Smooth muscle cell (in vitro differentiated cells): Measurements from ENCODE around the gene PCNX1. TPM values are rescaled to one million over a fixed set of nuclear protein-coding genes. Genes with fewer than 3 reads are reported as not detected.

ENCODE experiments used
- DNase-seq: peaks from one replicate; lab custom pipeline; 2025; ENCODE audit not compliant: unreplicated experiment; lab: John Stamatoyannopoulos, UW
- H2AFZ ChIP-seq: fragments of 200-600 bp; sonication (generic); 2 replicates; pipeline ENCODE4 v1.6.0; 2016; ENCODE audit warnings: antibody characterized with exemption, low read depth, mild to moderate bottlenecking
- H3F3A ChIP-seq: fragments of 200-600 bp; sonication (generic); 2 replicates; pipeline ENCODE4 v1.6.0; 2017; ENCODE audit warnings: antibody characterized with exemption, low read depth
- H3K27ac ChIP-seq: fragments of 200-600 bp; sonication (generic); 2 replicates; pipeline ENCODE4 v1.5.1; 2016; ENCODE audit warnings: low read depth, mild to moderate bottlenecking
- H3K27me3 ChIP-seq: fragments of 200-600 bp; sonication (generic); 2 replicates; pipeline ENCODE4 v1.6.1; 2016; ENCODE audit warnings: low read depth, mild to moderate bottlenecking
- H3K36me3 ChIP-seq: fragments of 200-600 bp; sonication (generic); 2 replicates; pipeline ENCODE4 v1.5.1; 2016; ENCODE audit warnings: low read depth
- H3K4me1 ChIP-seq: fragments of 200-600 bp; sonication (generic); 2 replicates; pipeline ENCODE4 v1.5.1; 2016; ENCODE audit warnings: low read depth
- H3K4me2 ChIP-seq: fragments of 200-600 bp; sonication (generic); 2 replicates; pipeline ENCODE4 v1.6.0; 2016; ENCODE audit warnings: mild to moderate bottlenecking
- H3K4me3 ChIP-seq: fragments of 200-600 bp; sonication (generic); 2 replicates; pipeline ENCODE4 v1.5.1; 2016; ENCODE audit warnings: mild to moderate bottlenecking
- H3K79me2 ChIP-seq: fragments of 200-600 bp; sonication (generic); 2 replicates; pipeline ENCODE4 v1.6.0; 2016; ENCODE audit warnings: low read depth, mild to moderate bottlenecking
- H3K9ac ChIP-seq: fragments of 200-600 bp; sonication (generic); 2 replicates; pipeline ENCODE4 v1.6.0; 2016; ENCODE audit warnings: low read depth
- H3K9me3 ChIP-seq: fragments of 200-600 bp; sonication (generic); replicated peaks from 2 replicates; pipeline ENCODE4 v1.5.1; 2016; ENCODE audit warnings: low read depth
- H4K20me1 ChIP-seq: fragments of 200-600 bp; sonication (generic); 2 replicates; pipeline ENCODE4 v1.6.0; 2016; ENCODE audit warnings: low read depth
- CTCF ChIP-seq: fragments of 200-600 bp; sonication (generic); IDR thresholded peaks from 2 replicates; pipeline ENCODE4 v1.5.1; 2017; ENCODE audit warnings: borderline replicate concordance, mild to moderate bottlenecking, antibody characterized with exemption; ENCODE audit not compliant: insufficient read depth, poor library complexity, severe bottlenecking
- WGBS: methylation state at CpG from one replicate; pipeline ENCODE4 v1.1.7; 2016; ENCODE audit warnings: low lambda C conversion rate; 5-methylcytosine and 5-hydroxymethylcytosine counted together
- polyA plus RNA-seq: library from polyadenylated mRNA; unstranded; fragments of >200 nt; fragmentation: Nextera tagmentation; extraction: Ambion mirVana; gene quantifications from 2 replicates; pipeline ENCODE4 v1.2.1, GENCODE V29; 2016
- total RNA-seq: library from RNA; depleted of rRNA; stranded (reverse); fragments of >200 nt; gene quantifications from 2 replicates; pipeline ENCODE4 v1.2.3, GENCODE V29; 2014

Gene PCNX1
- total and polyA plus RNA-seq, 2 experiments from 2014 or later: 12.2 to 68.2 TPM

DNA sequence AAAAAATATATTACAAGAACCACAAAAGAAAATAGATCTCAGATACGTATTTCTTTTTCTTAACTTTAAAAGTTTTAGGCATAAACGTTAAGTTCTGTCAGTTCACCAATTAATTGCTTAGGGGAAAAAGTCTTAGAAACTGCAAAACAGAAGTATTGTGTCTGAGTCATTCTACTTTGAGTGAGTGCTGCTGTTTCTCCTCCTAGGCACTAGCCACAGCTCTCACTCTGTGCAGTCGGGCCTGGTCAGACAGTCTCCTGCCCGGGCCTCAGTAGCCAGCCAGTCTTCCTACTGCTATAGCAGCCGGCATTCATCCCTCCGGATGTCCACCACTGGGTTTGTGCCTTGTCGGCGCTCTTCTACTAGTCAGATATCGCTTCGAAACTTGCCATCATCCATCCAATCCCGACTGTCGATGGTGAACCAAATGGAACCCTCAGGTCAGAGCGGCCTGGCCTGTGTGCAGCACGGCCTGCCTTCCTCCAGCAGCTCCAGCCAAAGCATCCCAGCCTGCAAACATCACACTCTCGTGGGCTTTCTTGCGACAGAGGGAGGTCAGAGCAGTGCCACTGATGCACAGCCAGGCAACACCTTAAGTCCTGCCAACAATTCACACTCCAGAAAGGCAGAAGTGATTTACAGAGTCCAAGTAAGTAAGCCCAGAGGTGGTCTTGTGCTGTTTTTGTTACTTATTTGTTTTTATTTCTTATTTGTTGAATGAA lies 201.3 kb downstream of the PCNX1 start:
- no peak for DNase-seq
- Histone ChIP-seq H3K4me1 (no peaks in the 10 kb centered on the region), H3K9ac (no peak overlapping the region), H3K4me3 (no peak overlapping the region), H3F3A (peaks cover 4% of the 10 kb centered on the region), H3K4me2 (no peak overlapping the region), H3K79me2 (peaks cover 6% of the 10 kb centered on the region), H3K27ac (peak overlapping the region; percentile 13), H2AFZ (no peak overlapping the region), H3K9me3 (no peaks in the 10 kb centered on the region), H3K27me3 (no peaks in the 10 kb centered on the region), H4K20me1 (no peaks in the 10 kb centered on the region), H3K36me3 (peaks cover 21% of the 10 kb centered on the region)
- TF ChIP-seq CTCF: no peak
- 86% methylated on average over 16 of the region's 16 CpGs for WGBS

DNA sequence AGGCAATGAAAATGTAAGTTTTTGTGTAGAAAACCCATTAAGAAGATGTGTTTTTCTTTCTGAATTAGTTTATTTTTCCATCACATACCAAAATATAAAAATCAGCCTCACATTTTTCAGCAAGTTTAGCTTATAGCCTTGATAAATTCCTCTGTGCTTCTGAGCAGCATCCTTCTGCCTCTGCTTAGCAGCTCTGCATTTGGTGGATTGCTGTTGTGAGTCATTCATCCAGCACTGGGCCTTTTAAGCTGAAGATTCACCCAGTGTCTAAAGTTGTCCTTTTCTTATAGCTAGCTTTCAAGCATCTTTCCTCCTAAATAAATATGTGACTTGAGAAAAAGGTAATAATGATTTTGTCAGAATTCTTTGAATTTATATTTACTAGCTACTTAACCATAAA lies 206.1 kb downstream of the PCNX1 start:
- H3K36me3 ChIP-seq: peaks cover 16% of the 10 kb centered on the region
- DNase-seq: no peak
- no peak for TF ChIP-seq CTCF
- H3K4me3 ChIP-seq: no peak overlapping the region
- no peak overlapping the region for H3K4me2 ChIP-seq
- H3K9me3 ChIP-seq: no peaks in the 10 kb centered on the region
- H2AFZ ChIP-seq: no peak overlapping the region
- no peak overlapping the region for H3K9ac ChIP-seq
- H3F3A ChIP-seq: peaks cover 19% of the 10 kb centered on the region
- peak overlapping the region; percentile 100 for H3K27ac ChIP-seq
- no peaks in the 10 kb centered on the region for H4K20me1 ChIP-seq
- no peaks in the 10 kb centered on the region for H3K79me2 ChIP-seq
- H3K27me3 ChIP-seq: no peaks in the 10 kb centered on the region
- peaks cover 25% of the 10 kb centered on the region for H3K4me1 ChIP-seq

DNA sequence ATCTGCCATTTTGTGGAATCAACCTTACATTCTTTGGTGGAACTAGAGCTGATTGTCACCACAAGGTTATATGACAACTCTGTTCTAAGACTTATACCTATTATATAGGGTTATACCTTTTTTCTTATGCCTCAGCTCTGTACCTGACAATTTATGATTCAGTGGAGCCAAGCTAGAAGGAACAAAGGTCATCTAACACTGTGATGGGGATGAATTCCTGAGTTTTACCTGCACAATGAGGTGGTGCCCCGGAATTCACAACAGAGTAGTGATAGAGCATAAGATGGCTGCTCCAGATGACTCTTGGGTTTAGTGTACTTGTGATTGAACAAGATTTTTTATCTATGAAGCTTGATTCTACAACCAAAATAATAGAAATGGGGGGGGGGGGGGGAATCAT lies 207.3 kb downstream of the PCNX1 start:
- Histone ChIP-seq H3K79me2 (no peaks in the 10 kb centered on the region), H3K27ac (peak overlapping the region; percentile 100), H3K36me3 (peaks cover 11% of the 10 kb centered on the region), H3K4me2 (no peak overlapping the region), H3K27me3 (no peaks in the 10 kb centered on the region), H4K20me1 (no peaks in the 10 kb centered on the region), H3K4me3 (no peak overlapping the region), H3F3A (peaks cover 25% of the 10 kb centered on the region), H3K9me3 (no peaks in the 10 kb centered on the region), H3K4me1 (peaks cover 30% of the 10 kb centered on the region), H2AFZ (no peak overlapping the region), H3K9ac (no peak overlapping the region)
- no peak for DNase-seq
- 96% methylated on average over 1 of the region's 1 CpG for WGBS
- TF ChIP-seq CTCF: no peak

GRCh38 chr14:71115306-71115705 lies 208.0 kb downstream of the PCNX1 start:
- peaks cover 25% of the 10 kb centered on the region for H3F3A ChIP-seq
- no peaks in the 10 kb centered on the region for H4K20me1 ChIP-seq
- no peak overlapping the region for H2AFZ ChIP-seq
- H3K4me3 ChIP-seq: no peak overlapping the region
- no peak overlapping the region for H3K9ac ChIP-seq
- peaks cover 9% of the 10 kb centered on the region for H3K36me3 ChIP-seq
- no peak for DNase-seq
- H3K79me2 ChIP-seq: no peaks in the 10 kb centered on the region
- H3K27me3 ChIP-seq: no peaks in the 10 kb centered on the region
- H3K4me2 ChIP-seq: peak overlapping the region; percentile 36
- H3K27ac ChIP-seq: peak overlapping the region; percentile 100
- no peaks in the 10 kb centered on the region for H3K9me3 ChIP-seq
- peaks cover 30% of the 10 kb centered on the region for H3K4me1 ChIP-seq
- TF ChIP-seq CTCF: no peak
- 95% methylated on average over 2 of the region's 2 CpGs for WGBS
